Transverse colon (tissue), 4 donors: ENCODE data around the gene PEDS1.

Experiments used
- CTCF ChIP-seq, 5 experiments: fragments of 200-600 bp in 3 of 5; fragments of 450-650 bp in 2 of 5; sonication (generic) in 3 of 5; IDR thresholded peaks; 1 replicate in 2 of 5; 2 replicates in 3 of 5; pipeline ENCODE4 v1.5.1; 2016 to 2017; ENCODE audit warnings: antibody characterized with exemption in 5 of 5, inconsistent platforms in 3 of 5, mild to moderate bottlenecking in 2 of 5, moderate library complexity in 1 of 5
- POLR2AphosphoS5 ChIP-seq, 3 donors: sonication (generic); formaldehyde crosslinking; IDR thresholded peaks; one replicate each; pipeline ENCODE4 v1.6.1; 2016; ENCODE audit warnings: antibody characterized with exemption in 3 of 3

- no peak for TF ChIP-seq CTCF (IDR thresholded peaks at IDR 0.05)
- no peak for TF ChIP-seq POLR2AphosphoS5 (IDR thresholded peaks at IDR 0.05)
These were observed 20.5 kb downstream of the PEDS1 start for GRCh38 chr20:50133041-50133440.
